ENCODE measurements around the gene TCF12.

Gene TCF12

GRCh38 chr15:56916825-56917477 lies 1.5 kb upstream of the TCF12 start:
- peaks cover 0 to 7% (median 0%) of the 10 kb centered on the region in 3 donors for H3K36me3 ChIP-seq
- no peak for TF ChIP-seq CTCF (IDR thresholded peaks at IDR 0.05)
- no peaks in the 10 kb centered on the region for H3K9me3 ChIP-seq
- H3K4me1 ChIP-seq = peaks cover 0 to 59% (median 22%) of the 10 kb centered on the region in 4 donors
- intact Hi-C loops (cut with DNase I; ENCODE audit: low total_unique reads) = loop anchor here (10.0 kb wide), 1 partner anchor 378 kb away; no protein-coding TSS in a partner anchor
- H3K4me3 ChIP-seq = peak overlapping the region; percentile 79 to 91
- H3K27me3 ChIP-seq = no peaks in the 10 kb centered on the region
- peak overlapping the region; percentile 91 to 92 for H3K27ac ChIP-seq
- no peak for DNase-seq

GRCh38 chr15:56917652-56918045 lies 795 bp upstream of the TCF12 start:
- Histone ChIP-seq H3K4me1 (peaks cover 0 to 65% (median 21%) of the 10 kb centered on the region in 4 donors), H3K4me3 (peak overlapping the region; percentile 79 to 91), H3K9me3 (no peaks in the 10 kb centered on the region), H3K27me3 (no peaks in the 10 kb centered on the region), H3K27ac (peak overlapping the region; percentile 91 to 92), H3K36me3 (peaks cover 0 to 7% (median 0%) of the 10 kb centered on the region in 3 donors)
- intact Hi-C loops (cut with DNase I; ENCODE audit: low total_unique reads) = loop anchor here (1.0 to 10.0 kb wide), 2 partner anchors 30 to 377 kb away; no protein-coding TSS in a partner anchor
- no peak for TF ChIP-seq CTCF (IDR thresholded peaks at IDR 0.05)
- DNase-seq = peak in 1 of 2 donors; percentile 67

- no peak for TF ChIP-seq CTCF (IDR thresholded peaks at IDR 0.05)
- H3K27me3 ChIP-seq = no peaks in the 10 kb centered on the region
- peak; percentile 43 to 72 for DNase-seq
- peak overlapping the region; percentile 79 to 91 for H3K4me3 ChIP-seq
- H3K27ac ChIP-seq = peak overlapping the region; percentile 91 to 92
- intact Hi-C loops (cut with DNase I; ENCODE audit: low total_unique reads) = loop anchor here (10.0 kb wide), 1 partner anchor 376 kb away; no protein-coding TSS in a partner anchor
- H3K9me3 ChIP-seq = no peaks in the 10 kb centered on the region
- H3K4me1 ChIP-seq = peaks cover 0 to 65% (median 20%) of the 10 kb centered on the region in 4 donors
- peaks cover 0 to 7% (median 0%) of the 10 kb centered on the region in 3 donors for H3K36me3 ChIP-seq
Measured at GRCh38 chr15:56919031-56919608, 676 bp downstream of the TCF12 start.

DNA sequence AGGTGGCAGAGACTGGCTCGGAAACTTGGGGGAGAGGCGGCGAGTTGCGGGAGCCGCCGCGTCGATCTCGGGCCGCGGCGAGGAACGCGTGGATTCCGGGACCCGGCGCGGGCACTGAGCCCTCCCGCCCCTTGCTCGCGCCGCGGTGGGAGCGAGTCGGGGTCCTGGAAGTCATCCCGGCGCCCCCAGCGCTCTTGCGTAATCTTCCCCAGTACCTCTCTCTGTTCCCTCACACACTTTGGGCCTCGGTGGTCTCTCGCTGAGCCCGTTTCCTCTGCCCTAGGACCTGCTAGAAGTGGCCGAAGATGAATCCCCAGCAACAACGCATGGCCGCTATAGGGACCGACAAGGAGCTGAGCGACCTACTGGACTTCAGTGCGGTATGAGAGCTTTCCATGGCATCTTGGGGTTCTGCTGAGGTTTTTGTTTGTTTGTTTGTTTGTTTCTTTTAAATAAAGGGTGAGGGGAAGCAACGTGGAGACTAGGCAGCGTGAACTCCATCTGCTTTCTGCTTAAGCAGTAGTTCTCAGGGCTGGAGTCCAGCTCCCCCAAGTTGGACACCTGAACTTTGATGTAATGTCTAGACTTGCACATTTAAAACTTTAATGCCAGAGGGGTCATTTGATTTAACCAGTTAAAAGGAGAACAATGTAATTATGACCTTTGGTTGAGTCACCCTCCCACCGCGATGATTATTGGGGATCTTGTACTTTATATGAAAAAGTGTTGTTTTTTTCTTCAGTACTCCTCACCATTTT lies 1.3 kb downstream of the TCF12 start:
- intact Hi-C loops (cut with DNase I; ENCODE audit: low total_unique reads) = loop anchor here (10.0 kb wide), 1 partner anchor 375 kb away; no protein-coding TSS in a partner anchor
- Histone ChIP-seq H3K4me1 (peaks cover 0 to 67% (median 23%) of the 10 kb centered on the region in 4 donors), H3K27ac (peak overlapping the region; percentile 91 to 92)

More for the DNA sequence above, 1.3 kb downstream of the TCF12 start:
- DNase-seq = peak; percentile 32 to 67
- no peak for TF ChIP-seq CTCF (IDR thresholded peaks at IDR 0.05)
- H3K4me3 ChIP-seq = peak overlapping the region; percentile 79 to 91
- H3K27me3 ChIP-seq = no peaks in the 10 kb centered on the region
- peaks cover 0 to 7% (median 0%) of the 10 kb centered on the region in 3 donors for H3K36me3 ChIP-seq
- H3K9me3 ChIP-seq = no peaks in the 10 kb centered on the region
